ENCODE results near the gene SBF2. TPM values are rescaled to one million over a fixed set of nuclear protein-coding genes. Genes with fewer than 3 reads are reported as not detected.
"Not testable (repeated sequence)": the region's sequence is repeated elsewhere in the genome, so short reads cannot be mapped to it uniquely, and the experiment has no call there.

The SBF2 gene
- total RNA-seq, 2 donors from 2014 or later, result 53.8 to 60.8 TPM

DNA sequence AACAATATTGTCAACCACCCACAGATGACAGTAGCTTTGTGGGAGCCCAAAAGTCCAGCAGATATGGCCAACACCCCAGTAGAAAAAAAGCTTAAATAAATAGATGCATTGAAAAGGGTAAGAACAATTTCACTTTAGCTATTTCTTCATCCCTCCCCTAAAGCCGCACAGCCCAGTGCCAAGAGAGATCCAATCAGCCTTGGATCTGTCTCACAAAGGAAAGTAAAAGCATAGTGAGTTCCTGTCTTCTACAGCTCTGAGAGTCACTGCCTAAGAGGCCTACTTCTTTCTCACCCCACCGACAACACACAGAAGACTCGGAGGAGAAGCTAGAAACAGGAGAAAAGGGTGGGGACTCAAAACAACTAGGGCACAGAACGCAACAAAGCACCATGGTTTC is 196.4 kb downstream of the SBF2 start:
- Histone ChIP-seq H3K4me3 (no peak overlapping the region), H3K27me3 (replicated peaks; ENCODE audit: insufficient read depth) (no peaks in the 10 kb centered on the region), H3K4me1 (ENCODE audit: control insufficient read depth in 1 of 2, low read depth in 2 of 2) (peaks cover 0 to 3% of the 10 kb centered on the region in 2 donors), H3K9me3 (peaks cover 15% of the 10 kb centered on the region), H3K27ac (no peak overlapping the region), H3K36me3 (no peaks in the 10 kb centered on the region)
- TF ChIP-seq, protein P1, sequence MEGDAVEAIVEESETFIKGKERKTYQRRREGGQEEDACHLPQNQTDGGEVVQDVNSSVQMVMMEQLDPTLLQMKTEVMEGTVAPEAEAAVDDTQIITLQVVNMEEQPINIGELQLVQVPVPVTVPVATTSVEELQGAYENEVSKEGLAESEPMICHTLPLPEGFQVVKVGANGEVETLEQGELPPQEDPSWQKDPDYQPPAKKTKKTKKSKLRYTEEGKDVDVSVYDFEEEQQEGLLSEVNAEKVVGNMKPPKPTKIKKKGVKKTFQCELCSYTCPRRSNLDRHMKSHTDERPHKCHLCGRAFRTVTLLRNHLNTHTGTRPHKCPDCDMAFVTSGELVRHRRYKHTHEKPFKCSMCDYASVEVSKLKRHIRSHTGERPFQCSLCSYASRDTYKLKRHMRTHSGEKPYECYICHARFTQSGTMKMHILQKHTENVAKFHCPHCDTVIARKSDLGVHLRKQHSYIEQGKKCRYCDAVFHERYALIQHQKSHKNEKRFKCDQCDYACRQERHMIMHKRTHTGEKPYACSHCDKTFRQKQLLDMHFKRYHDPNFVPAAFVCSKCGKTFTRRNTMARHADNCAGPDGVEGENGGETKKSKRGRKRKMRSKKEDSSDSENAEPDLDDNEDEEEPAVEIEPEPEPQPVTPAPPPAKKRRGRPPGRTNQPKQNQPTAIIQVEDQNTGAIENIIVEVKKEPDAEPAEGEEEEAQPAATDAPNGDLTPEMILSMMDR (IDR thresholded peaks at IDR 0.05), result no peak
- DNase-seq (ENCODE audit: low spot score) (no peak), ATAC-seq (ENCODE audit: insufficient number of reproducible peaks, low FRiP score, low read depth) (no peak)

DNA sequence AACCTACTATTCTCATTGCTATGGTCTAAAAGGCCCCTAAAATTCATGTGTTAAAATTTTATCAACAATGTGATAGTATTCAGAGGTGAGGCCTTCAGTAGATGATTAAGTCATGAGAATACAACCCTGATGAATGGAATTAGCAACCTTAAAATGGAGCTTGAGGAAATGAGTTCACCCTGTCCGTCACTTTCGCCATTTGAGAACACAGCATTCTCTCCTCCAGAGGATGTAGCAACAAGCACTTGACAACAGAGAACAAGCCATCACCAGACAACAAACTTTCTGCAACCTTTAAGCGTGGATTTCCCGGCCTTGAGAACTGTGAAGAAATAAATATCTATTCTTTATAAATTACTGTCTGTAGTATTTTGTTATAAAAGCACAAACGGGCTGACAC is 197.0 kb downstream of the SBF2 start:
- Histone ChIP-seq H3K27ac (no peak overlapping the region), H3K36me3 (no peaks in the 10 kb centered on the region), H3K4me1 (ENCODE audit: control insufficient read depth in 1 of 2, low read depth in 2 of 2) (peaks cover 0 to 3% of the 10 kb centered on the region in 2 donors), H3K27me3 (replicated peaks; ENCODE audit: insufficient read depth) (no peaks in the 10 kb centered on the region), H3K9me3 (peaks cover 15% of the 10 kb centered on the region), H3K4me3 (no peak overlapping the region)
- TF ChIP-seq, protein P1 (IDR thresholded peaks at IDR 0.05), result no peak
- ATAC-seq (ENCODE audit: insufficient number of reproducible peaks, low FRiP score, low read depth), result no peak
- no peak for DNase-seq (ENCODE audit: low spot score)

DNA sequence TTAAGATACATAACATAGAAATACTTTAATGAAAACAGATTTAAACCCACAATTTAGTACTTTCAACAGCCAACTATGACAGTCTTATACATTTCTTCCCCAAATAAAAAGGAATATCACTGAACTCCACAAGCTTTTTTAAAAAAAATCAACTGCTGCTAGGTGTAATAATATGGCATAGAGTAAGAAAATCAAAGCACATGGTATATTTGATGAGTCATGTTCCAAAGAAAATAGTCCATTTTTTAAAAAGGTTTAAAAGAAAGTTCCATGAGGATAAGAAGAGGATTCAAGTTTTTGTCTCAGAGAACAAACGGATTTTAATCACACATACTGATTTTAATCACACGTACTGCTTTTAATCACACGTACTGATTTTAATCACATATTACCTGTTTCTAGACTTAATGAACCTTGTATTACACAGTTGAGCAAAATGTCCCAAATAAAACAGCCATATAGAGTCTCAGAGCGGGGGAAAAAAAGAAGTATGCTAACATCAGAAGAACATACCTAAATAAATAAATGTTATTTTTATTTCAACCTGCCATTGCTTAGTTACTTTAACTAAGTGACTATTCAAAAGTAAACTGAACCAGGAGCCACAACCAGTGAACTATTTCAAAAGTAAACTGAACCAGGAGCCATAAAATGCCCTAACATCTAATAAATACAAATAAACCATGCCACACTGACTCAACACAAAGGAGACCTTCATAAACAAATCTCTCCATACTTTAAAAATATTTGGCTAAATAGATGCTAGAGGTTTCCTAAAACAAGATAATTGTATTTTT is 198.4 kb downstream of the SBF2 start:
- Histone ChIP-seq H3K4me1 (ENCODE audit: control insufficient read depth in 1 of 2, low read depth in 2 of 2) (peaks cover 0 to 3% of the 10 kb centered on the region in 2 donors), H3K27ac (no peak overlapping the region), H3K36me3 (no peaks in the 10 kb centered on the region), H3K27me3 (replicated peaks; ENCODE audit: insufficient read depth) (no peaks in the 10 kb centered on the region), H3K9me3 (peaks cover 15% of the 10 kb centered on the region), H3K4me3 (no peak overlapping the region)
- TF ChIP-seq, protein P1 (IDR thresholded peaks at IDR 0.05), result no peak
- ATAC-seq (ENCODE audit: insufficient number of reproducible peaks, low FRiP score, low read depth) (no peak), DNase-seq (ENCODE audit: low spot score) (no peak)

DNA sequence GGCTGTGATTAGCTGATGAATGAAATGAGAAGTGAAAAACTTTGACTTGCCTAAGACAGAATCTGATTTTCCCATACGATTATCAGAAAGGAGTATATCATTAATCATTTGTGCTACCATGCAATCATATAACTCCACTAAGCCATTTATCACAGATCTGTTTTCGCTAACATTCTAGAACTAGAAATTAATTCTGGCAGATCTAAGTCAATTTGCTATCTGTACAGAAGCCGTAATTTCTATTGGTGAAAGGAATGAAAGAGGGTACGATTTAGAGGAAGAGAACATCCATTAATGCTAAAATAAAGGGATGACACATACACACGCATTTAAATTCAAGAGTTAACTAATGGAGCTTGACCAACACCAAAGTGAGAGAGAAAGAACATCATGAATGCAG is 201.6 kb downstream of the SBF2 start:
- Histone ChIP-seq H3K27ac (no peak overlapping the region), H3K4me3 (no peak overlapping the region), H3K27me3 (replicated peaks; ENCODE audit: insufficient read depth) (no peaks in the 10 kb centered on the region), H3K36me3 (no peaks in the 10 kb centered on the region), H3K4me1 (ENCODE audit: control insufficient read depth in 1 of 2, low read depth in 2 of 2) (peaks cover 4 to 7% of the 10 kb centered on the region in 2 donors), H3K9me3 (no peaks in the 10 kb centered on the region)
- ATAC-seq (ENCODE audit: insufficient number of reproducible peaks, low FRiP score, low read depth), result no peak
- no peak for DNase-seq (ENCODE audit: low spot score)
- TF ChIP-seq, protein P1 (IDR thresholded peaks at IDR 0.05), result no peak

DNA sequence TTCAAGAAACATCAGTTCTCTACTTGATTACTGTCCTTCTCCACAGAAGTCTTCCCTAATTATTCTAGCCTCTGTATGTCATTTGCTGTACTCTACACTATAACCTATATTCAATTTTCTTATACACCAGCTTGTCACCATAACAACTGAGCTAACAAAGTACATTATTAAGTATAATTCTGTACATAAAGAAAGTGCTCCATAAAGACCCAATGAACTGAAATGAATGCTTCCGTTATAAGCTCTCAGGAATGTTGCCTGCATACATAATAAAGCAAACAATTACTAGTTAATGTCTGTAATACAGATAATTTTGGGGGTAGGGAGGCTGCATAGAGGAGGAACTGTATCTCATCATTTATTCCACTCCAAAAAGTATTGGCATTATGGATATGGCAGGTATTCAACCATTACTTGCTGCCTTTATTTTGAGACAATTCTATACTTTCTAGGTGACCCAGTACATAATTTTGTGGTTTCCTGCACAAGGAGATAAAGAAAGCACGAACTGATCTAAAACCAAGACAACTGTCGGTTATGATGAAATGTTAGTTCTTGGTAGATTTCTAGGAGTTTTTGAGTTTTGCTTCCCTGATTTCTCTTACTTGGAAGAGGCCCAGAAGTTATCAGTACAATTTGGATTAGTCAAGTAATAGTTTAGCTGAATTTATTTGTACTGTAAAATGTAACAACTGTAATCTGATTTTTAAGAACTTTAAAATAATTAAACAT is 202.5 kb downstream of the SBF2 start:
- TF ChIP-seq, protein P1 (IDR thresholded peaks at IDR 0.05), result no peak

DNA sequence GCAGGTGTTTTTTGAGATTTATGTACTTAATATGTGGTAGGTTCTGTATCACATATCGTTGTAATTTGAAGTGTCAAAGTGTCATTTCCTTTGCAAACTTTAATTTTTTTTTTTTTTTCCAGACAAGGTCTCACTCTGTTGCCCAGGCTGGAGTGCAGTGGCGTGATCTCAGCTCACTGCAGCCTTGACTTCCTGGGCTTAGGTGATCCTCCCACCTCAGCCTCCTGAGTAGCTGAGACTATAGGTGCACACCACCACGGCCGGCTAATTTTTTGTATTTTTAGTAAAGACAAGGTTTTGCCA is 206.1 kb downstream of the SBF2 start:
- H3K27me3 ChIP-seq (replicated peaks; ENCODE audit: insufficient read depth); ATAC-seq (ENCODE audit: insufficient number of reproducible peaks, low FRiP score, low read depth); H3K4me3 ChIP-seq; H3K27ac ChIP-seq; H3K36me3 ChIP-seq; H3K9me3 ChIP-seq; DNase-seq (ENCODE audit: low spot score): not testable (repeated sequence)
- peaks cover 7 to 10% of the 10 kb centered on the region in 2 donors for H3K4me1 ChIP-seq (ENCODE audit: control insufficient read depth in 1 of 2, low read depth in 2 of 2)

More for the DNA sequence above, 202.5 kb downstream of the SBF2 start:
- DNase-seq (ENCODE audit: low spot score) (no peak), ATAC-seq (ENCODE audit: insufficient number of reproducible peaks, low FRiP score, low read depth) (no peak)
- Histone ChIP-seq H3K4me3 (no peak overlapping the region), H3K36me3 (no peaks in the 10 kb centered on the region), H3K27me3 (replicated peaks; ENCODE audit: insufficient read depth) (no peaks in the 10 kb centered on the region), H3K4me1 (ENCODE audit: control insufficient read depth in 1 of 2, low read depth in 2 of 2) (peaks cover 9 to 10% of the 10 kb centered on the region in 2 donors), H3K9me3 (no peaks in the 10 kb centered on the region), H3K27ac (no peak overlapping the region)
